Thoracic aorta (tissue), 2 donors: Measurements from ENCODE around the gene CTSO. TPM values are rescaled to one million over a fixed set of nuclear protein-coding genes. Genes with fewer than 3 reads are reported as not detected.

Experiments used
- ATAC-seq: fragments of 150-250 bp; one replicate; pipeline ENCODE4 v1.8.0; 2017; ENCODE audit warnings: low read depth; ENCODE audit not compliant: insufficient number of reproducible peaks, low FRiP score
- DNase-seq: peaks from one replicate; pipeline ENCODE4 v3.0.0-alpha.2; 2020; ENCODE audit warnings: low spot score
- H3K27ac ChIP-seq, 2 donors: fragments of 200-600 bp; sonication (generic); 1 replicate in 1 of 2; 2 replicates in 1 of 2; pipeline ENCODE4 v1.5.1; 2016; ENCODE audit warnings: mild to moderate bottlenecking in 2 of 2, moderate library complexity in 2 of 2
- H3K27me3 ChIP-seq: fragments of 200-600 bp; sonication (generic); replicated peaks from 2 replicates; pipeline ENCODE4 v1.6.0; 2016; ENCODE audit warnings: mild to moderate bottlenecking; ENCODE audit not compliant: insufficient read depth
- H3K36me3 ChIP-seq: fragments of 200-600 bp; sonication (generic); one replicate; pipeline ENCODE4 v1.5.1; 2016
- H3K4me1 ChIP-seq, 2 donors: fragments of 200-600 bp; sonication (generic); 1 replicate in 1 of 2; 2 replicates in 1 of 2; pipeline versions ENCODE4 v1.5.1 to v1.6.0; 2016; ENCODE audit warnings: low read depth in 2 of 2, mild to moderate bottlenecking in 1 of 2; ENCODE audit not compliant: control insufficient read depth in 1 of 2
- H3K4me3 ChIP-seq: fragments of 200-600 bp; sonication (generic); 2 replicates; pipeline ENCODE4 v1.5.1; 2016; ENCODE audit warnings: mild to moderate bottlenecking
- H3K9me3 ChIP-seq: fragments of 200-600 bp; sonication (generic); 2 replicates; pipeline ENCODE4 v1.5.1; 2016
- total RNA-seq, 2 donors: library from RNA; depleted of rRNA; stranded (reverse); fragments of >200 nt; gene quantifications; one replicate each; pipeline versions ENCODE4 v1.1.0 to v1.2.3, GENCODE V29; 2016
- TF ChIP-seq, protein P1 (sequence below): fragments of 200-600 bp; sonication (generic); IDR thresholded peaks from one replicate; pipeline ENCODE4 v1.5.1; 2019; ENCODE audit warnings: antibody characterized with exemption

The CTSO gene
- total RNA-seq, 2 donors from 2014 or later: 31.1 to 36.6 TPM

DNA sequence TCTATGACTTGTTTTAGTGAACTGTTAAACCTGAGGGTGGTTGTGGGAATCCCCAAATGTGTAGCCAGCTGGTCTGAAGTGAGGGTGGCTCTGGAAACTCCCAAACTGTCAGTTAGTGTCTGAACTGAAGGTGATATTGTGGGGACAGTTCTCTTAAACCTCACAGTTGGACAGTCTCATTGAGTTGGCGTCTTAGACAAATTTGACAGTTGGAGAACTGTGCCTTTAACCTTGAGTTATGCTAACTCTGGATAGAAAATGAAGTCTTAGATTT, 20.7 kb upstream of the CTSO start:
- Histone ChIP-seq H3K9me3 (no peaks in the 10 kb centered on the region), H3K27me3 (no peaks in the 10 kb centered on the region), H3K27ac (no peak overlapping the region), H3K4me1 (no peaks in the 10 kb centered on the region), H3K36me3 (no peaks in the 10 kb centered on the region), H3K4me3 (no peak overlapping the region)
- DNase-seq (no peak), ATAC-seq (no peak)
- TF ChIP-seq, protein P1, sequence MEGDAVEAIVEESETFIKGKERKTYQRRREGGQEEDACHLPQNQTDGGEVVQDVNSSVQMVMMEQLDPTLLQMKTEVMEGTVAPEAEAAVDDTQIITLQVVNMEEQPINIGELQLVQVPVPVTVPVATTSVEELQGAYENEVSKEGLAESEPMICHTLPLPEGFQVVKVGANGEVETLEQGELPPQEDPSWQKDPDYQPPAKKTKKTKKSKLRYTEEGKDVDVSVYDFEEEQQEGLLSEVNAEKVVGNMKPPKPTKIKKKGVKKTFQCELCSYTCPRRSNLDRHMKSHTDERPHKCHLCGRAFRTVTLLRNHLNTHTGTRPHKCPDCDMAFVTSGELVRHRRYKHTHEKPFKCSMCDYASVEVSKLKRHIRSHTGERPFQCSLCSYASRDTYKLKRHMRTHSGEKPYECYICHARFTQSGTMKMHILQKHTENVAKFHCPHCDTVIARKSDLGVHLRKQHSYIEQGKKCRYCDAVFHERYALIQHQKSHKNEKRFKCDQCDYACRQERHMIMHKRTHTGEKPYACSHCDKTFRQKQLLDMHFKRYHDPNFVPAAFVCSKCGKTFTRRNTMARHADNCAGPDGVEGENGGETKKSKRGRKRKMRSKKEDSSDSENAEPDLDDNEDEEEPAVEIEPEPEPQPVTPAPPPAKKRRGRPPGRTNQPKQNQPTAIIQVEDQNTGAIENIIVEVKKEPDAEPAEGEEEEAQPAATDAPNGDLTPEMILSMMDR: no peak

DNA sequence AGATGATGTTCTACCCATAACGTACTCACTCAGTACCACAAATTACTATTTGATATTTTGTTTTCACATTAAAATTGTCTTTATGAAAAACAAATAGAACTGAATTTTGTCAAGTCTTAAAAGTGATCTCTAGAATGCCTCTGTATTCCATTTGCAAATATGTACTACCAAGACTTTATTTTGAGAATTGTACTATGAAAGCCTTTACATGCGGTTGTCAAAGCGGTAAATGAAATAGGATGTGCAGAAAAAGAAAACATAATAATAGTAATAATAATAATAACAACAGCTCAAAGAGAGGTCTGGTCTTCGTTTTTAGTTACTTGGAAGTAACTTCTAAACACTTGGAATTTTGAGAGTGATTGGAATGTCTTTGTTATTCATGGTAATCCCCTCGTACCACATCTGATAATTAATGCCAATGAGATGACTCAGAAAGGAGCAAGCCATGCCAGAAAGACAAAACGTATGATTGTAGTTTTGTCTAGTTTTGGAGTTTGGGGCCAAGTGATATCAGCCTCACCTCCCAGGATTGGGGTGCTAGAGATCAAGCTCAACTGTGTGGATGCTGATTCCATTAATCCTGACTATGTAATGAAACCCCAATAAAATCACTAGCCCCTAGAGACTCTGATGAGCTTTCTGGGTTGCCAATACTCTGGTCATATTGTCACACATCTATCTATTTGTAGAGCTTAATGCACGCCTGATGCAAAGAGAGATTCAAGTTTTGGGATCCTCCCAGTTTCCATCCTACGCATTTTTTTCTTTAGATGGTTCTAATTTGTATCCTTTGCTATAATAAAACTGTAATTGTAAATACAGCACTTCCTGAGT, 20.2 kb upstream of the CTSO start:
- no peak overlapping the region for H3K4me3 ChIP-seq
- H3K4me1 ChIP-seq: no peaks in the 10 kb centered on the region
- TF ChIP-seq, protein P1: no peak
- DNase-seq: no peak
- H3K36me3 ChIP-seq: no peaks in the 10 kb centered on the region
- peak; percentile 43 for ATAC-seq
- no peaks in the 10 kb centered on the region for H3K27me3 ChIP-seq
- no peak overlapping the region for H3K27ac ChIP-seq
- no peaks in the 10 kb centered on the region for H3K9me3 ChIP-seq

DNA sequence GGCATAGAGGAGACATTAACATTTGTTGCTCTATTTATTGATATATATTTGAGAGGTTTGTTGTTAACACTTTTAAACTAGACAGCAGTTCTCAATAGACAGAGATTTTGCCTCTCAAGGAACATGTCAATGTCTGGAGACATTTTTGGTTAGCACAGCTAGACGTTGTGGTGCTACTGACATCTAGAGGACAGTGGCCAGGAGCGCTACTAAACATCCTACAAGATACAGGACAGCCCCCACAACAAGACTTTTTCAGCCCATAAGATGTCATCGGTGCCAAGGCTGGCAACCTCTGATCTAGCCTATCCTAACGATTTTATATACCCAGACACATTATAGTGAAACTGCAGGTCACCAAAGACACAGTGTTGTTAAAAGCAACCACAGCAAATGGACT, 18.4 kb upstream of the CTSO start:
- no peaks in the 10 kb centered on the region for H3K27me3 ChIP-seq
- no peak for DNase-seq
- no peaks in the 10 kb centered on the region for H3K36me3 ChIP-seq
- no peak overlapping the region for H3K4me3 ChIP-seq
- no peaks in the 10 kb centered on the region for H3K9me3 ChIP-seq
- H3K27ac ChIP-seq: no peak overlapping the region
- TF ChIP-seq, protein P1: no peak
- no peak for ATAC-seq
- no peaks in the 10 kb centered on the region for H3K4me1 ChIP-seq

DNA sequence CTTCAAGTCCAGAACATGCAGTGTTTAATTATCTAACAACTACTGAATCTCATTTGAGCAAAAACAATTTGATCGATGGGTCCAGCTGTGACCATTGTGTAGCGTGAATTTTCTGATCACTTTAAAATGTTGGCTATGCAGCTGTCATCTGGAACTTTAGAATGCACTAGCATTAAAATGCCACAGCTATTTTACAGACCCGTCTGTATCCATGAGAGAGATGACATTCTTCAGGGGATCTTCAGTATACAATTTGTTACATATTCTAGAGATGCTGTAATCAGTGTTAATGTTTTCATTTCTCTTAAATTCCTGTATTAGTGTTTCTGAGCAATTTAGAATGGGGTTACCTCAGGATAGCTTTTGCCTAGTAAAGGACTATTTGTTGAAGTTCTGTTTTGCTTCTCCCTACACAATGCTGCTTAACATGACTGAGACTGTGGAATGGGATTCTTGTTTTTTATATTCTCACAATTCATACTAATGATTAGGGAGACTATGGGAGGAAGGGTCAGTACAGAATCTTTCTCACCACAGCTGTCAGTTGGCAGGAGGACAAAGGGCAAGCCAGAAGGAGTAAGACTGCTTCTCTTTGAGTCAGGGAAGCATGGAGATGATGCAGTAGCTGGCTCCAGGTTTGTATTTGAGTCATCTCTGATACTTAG, 13.2 kb upstream of the CTSO start:
- no peaks in the 10 kb centered on the region for H3K9me3 ChIP-seq
- no peak overlapping the region for H3K27ac ChIP-seq
- ATAC-seq (no peak), DNase-seq (no peak)
- H3K36me3 ChIP-seq: no peaks in the 10 kb centered on the region
- H3K4me3 ChIP-seq: no peak overlapping the region
- no peaks in the 10 kb centered on the region for H3K27me3 ChIP-seq
- H3K4me1 ChIP-seq: no peaks in the 10 kb centered on the region
- TF ChIP-seq, protein P1: no peak

DNA sequence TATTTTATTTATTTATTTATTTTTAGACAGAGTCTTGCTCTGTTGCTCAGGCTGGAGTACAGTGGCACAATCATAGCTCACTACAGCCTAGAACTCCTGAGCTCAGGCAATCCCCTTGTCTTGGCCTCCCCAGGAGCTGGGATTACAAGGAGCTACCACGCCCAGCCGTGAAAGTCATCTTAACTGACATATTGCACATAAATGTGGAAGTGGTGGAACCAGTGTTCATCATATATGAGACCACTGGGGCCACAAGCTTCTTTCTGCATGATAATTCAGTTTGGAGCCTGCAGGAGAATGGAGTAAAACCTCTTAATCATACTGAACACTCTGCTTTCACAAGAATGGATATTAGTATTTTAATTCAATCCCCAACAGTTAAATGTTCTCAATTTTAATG, 12.5 kb upstream of the CTSO start:
- H3K36me3 ChIP-seq: no peaks in the 10 kb centered on the region
- H3K4me1 ChIP-seq: no peaks in the 10 kb centered on the region
- H3K27me3 ChIP-seq: no peaks in the 10 kb centered on the region
- no peak overlapping the region for H3K4me3 ChIP-seq
- H3K27ac ChIP-seq: no peak overlapping the region
- no peaks in the 10 kb centered on the region for H3K9me3 ChIP-seq
- ATAC-seq (no peak), DNase-seq (no peak)
- TF ChIP-seq, protein P1: no peak
